Kidney epithelial cell (primary cell): Measurements from ENCODE around the gene DSPP. TPM values are rescaled to one million over a fixed set of nuclear protein-coding genes. Genes with fewer than 3 reads are reported as not detected.

ENCODE experiments used
- DNase-seq: peaks from one replicate; pipeline ENCODE4 v3.0.0-alpha.2; 2010; ENCODE audit warnings: low read depth
- H3K27me3 ChIP-seq: 2 replicates; pipeline ENCODE4 v1.6.0; 2011; ENCODE audit warnings: low read length; ENCODE audit not compliant: control insufficient read depth, insufficient read depth
- H3K36me3 ChIP-seq: 2 replicates; pipeline ENCODE4 v1.5.1; 2011; ENCODE audit warnings: low read length; ENCODE audit not compliant: control insufficient read depth, insufficient read depth
- H3K4me3 ChIP-seq: 2 replicates; pipeline ENCODE4 v1.5.1; 2011; ENCODE audit warnings: low read depth, mild to moderate bottlenecking, control low read depth, low read length
- CTCF ChIP-seq: IDR thresholded peaks from 2 replicates; pipeline ENCODE4 v1.5.1; 2011; ENCODE audit warnings: mild to moderate bottlenecking, moderate library complexity, low read length, control low read depth, inconsistent platforms; ENCODE audit not compliant: insufficient read depth, poor library complexity, severe bottlenecking
- total RNA-seq: library from RNA; depleted of rRNA; stranded (reverse); fragments of >200 nt; gene quantifications from 2 replicates; pipeline ENCODE4 v1.2.3, GENCODE V29; 2015

Gene DSPP
- total RNA-seq, 1 donor from 2014 or later, result not detected

- no peak for TF ChIP-seq CTCF
- no peaks in the 10 kb centered on the region for H3K36me3 ChIP-seq
- H3K4me3 ChIP-seq, result no peak overlapping the region
- H3K27me3 ChIP-seq, result no peaks in the 10 kb centered on the region
- no peak for DNase-seq
Observed at GRCh38 chr4:87632469-87632868, 24.1 kb downstream of the DSPP start.

- Histone ChIP-seq H3K27me3 (no peaks in the 10 kb centered on the region), H3K4me3 (no peak overlapping the region), H3K36me3 (no peaks in the 10 kb centered on the region)
- DNase-seq, result no peak
- no peak for TF ChIP-seq CTCF
Observed at GRCh38 chr4:87633243-87633642, 24.9 kb downstream of the DSPP start.

- Histone ChIP-seq H3K4me3 (no peak overlapping the region), H3K27me3 (no peaks in the 10 kb centered on the region), H3K36me3 (no peaks in the 10 kb centered on the region)
- no peak for TF ChIP-seq CTCF
- no peak for DNase-seq
Observed at GRCh38 chr4:87644286-87644685, 36.0 kb downstream of the DSPP start.

- Histone ChIP-seq H3K27me3 (no peaks in the 10 kb centered on the region), H3K36me3 (no peaks in the 10 kb centered on the region), H3K4me3 (no peak within 1 kb of the TSS)
- no peak for DNase-seq
- TF ChIP-seq CTCF, result no peak
Observed at GRCh38 chr4:87649980-87650379, 41.7 kb downstream of the DSPP start, which contains the start of gene DMP1. Gene DMP1 (plus strand): TSS chr4:87650280. CDS start chr4:87656493, 6,213 bp downstream.

GRCh38 chr4:87650938-87651337, 42.6 kb downstream of the DSPP start:
- no peak overlapping the region for H3K4me3 ChIP-seq
- no peaks in the 10 kb centered on the region for H3K27me3 ChIP-seq
- TF ChIP-seq CTCF, result no peak
- DNase-seq, result no peak
- H3K36me3 ChIP-seq, result no peaks in the 10 kb centered on the region

GRCh38 chr4:87651941-87652340, 43.6 kb downstream of the DSPP start:
- TF ChIP-seq CTCF, result no peak
- Histone ChIP-seq H3K27me3 (no peaks in the 10 kb centered on the region), H3K4me3 (no peak overlapping the region), H3K36me3 (no peaks in the 10 kb centered on the region)
- DNase-seq, result no peak
